Stimulated activated CD4-positive, alpha-beta T cell treated with anti-CD3 and anti-CD28 coated beads, Interleukin-1b, Interleukin-23, amount 100 ng/mL, for 48 hours (primary cell): ENCODE measurements around the gene WDR48.
A peak's percentile ranks its signal among the peaks of the same experiment; 100 is the strongest.

ENCODE experiments used
- DNase-seq: peaks from one replicate; pipeline ENCODE4 v3.0.0-alpha.2; 2020

The WDR48 gene

DNA sequence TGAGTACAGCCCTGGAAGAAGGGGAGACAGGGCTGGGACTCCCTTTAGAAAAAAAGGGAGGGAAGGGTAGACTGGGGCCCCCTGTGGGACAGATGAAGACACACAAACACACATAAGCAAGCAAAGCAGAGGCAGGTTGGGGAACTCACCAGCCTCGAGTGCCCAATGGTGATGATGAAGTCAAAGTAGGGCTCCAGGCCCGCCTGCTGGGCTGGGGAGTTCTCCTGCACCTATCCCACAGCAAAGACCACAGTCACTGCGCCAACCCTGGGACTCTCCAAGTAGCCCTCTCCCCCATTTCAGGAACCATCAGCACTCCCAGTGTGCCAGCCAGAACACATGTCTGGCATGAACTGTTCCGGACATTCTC is 51.5 kb downstream of the WDR48 start:
- no peak for DNase-seq

DNA sequence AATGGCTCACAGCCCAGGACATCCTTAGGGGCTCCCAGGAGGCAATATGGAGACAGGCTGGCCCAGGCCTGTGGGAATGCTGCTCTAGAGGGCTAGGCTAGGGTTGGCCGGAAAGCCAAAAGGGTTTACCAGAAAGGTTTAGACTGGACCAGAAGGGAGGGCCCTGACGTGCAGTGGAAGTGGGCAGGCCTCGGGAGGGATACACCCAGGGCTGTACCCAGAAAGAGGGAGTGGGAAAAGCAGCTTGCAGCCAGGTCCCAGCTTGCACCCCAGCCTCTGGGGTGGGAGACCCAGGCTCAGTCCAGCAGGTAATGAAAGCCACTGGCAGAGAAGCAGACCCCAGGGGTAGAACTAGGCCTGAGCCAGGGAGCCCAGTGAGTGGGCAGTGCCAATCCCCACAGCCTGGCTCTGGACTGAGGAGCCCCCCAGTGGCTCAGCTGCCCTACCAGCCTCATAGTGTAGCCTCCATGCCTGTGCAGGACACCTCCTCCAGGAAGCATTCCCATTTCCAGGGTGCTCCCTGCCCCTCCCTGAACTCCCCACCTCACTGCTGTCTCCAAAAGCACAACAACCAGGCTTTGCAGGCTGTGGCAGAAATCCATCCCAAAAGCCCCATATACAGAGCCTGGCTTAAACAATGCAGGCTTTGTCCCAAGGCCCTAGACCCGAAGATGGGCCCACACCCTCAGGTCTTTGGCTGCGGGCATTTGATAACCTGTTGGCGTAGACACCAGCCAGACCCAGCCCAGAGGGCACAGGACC is 52.2 kb downstream of the WDR48 start:
- DNase-seq = no peak

DNA sequence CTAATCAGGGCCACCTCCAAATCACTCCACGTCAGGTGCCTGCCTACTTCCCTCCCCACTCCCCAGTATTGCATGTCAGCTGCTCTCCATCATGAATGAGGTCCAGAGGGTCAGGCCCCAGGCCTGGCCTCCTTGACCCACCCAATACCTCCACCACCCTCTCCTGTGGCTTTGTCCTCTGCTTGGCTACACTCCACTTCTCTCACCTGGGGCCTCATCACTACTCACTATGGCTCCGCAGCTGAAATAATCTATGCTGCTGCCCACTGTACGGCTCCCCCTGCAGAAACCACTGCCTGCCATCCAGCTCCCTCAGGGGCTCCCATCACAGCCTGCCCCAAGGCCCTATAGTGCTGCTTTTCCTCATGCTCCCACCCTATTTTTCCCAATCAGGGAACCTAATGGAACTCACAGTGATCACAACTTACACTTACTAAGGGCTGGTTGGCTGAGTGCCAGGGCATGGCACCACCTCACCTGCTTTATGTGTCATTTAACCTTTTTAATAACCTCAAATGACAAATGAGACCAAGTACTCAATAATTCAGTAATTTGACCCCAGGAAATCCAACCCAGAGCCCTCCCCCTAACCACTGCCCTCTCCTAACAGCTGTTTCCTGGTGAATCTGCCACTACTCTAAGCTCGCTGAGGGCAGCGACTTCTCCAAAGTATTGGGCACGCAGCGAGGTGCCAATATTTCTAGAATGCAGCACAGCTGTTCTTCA is 53.3 kb downstream of the WDR48 start:
- no peak for DNase-seq

- DNase-seq = no peak
These were observed 53.9 kb downstream of the WDR48 start for GRCh38 chr3:39105687-39106063.

GRCh38 chr3:39106281-39106811 is 54.5 kb downstream of the WDR48 start:
- DNase-seq = no peak

GRCh38 chr3:39106851-39107387 is 55.1 kb downstream of the WDR48 start:
- no peak for DNase-seq

- peak; percentile 54 for DNase-seq
These were observed 55.8 kb downstream of the WDR48 start, which contains the start of the genes GORASP1 and TTC21A for GRCh38 chr3:39107388-39108199. Gene GORASP1, minus strand, starts transcription at chr3:39107627. Its CDS starts 86 bp downstream, at chr3:39107541. Gene TTC21A, plus strand, starts transcription at chr3:39107680. Its CDS starts 158 bp downstream, at chr3:39107838.

- no peak for DNase-seq
These were observed 56.4 kb downstream of the WDR48 start for GRCh38 chr3:39108200-39108710.

DNA sequence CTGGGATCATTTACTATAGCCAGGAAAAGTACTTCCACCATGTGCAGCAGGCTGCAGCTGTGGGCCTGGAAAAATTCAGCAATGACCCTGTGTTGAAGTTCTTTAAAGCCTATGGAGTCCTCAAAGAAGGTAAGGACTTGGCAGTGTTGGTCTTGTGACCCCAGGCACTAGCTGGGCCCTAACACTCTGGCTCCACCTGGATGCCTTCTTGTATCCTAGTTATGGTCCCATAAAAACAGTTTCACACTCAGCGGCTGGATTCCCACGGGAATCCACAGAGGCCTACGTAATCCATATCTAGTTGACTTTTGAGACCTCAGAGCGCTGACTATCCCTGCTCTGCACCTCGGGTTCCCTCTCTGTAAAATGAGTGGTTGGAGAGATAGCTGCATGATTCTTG is 57.3 kb downstream of the WDR48 start:
- DNase-seq = no peak

DNA sequence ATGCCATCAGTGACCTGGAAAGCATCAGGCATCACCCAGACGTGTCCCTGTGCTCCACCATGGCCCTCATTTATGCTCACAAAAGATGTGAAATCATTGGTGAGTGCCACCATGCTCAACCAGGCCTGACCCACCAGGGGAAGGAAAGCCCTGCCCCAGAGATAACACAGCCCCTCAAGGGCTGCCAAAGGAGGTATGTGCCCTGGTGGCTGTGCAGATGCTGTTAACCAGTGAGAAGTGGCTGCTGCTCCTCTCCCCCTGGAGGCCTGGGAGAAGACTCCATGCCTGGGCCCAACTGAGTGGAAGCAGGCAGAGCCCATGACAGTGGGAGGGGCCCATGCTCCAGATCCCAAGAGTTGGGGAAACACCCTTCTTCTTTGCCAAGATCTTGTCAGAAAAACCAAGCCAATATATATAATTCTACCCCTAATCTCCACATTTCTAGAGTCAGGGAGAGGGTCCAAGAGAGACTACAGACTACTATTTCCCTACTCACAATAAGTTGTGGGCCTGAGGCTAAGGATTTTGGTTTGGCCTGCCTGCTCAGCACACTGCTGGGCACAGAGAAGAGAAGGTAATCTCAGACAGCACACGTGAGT is 58.3 kb downstream of the WDR48 start:
- DNase-seq = no peak

DNA sequence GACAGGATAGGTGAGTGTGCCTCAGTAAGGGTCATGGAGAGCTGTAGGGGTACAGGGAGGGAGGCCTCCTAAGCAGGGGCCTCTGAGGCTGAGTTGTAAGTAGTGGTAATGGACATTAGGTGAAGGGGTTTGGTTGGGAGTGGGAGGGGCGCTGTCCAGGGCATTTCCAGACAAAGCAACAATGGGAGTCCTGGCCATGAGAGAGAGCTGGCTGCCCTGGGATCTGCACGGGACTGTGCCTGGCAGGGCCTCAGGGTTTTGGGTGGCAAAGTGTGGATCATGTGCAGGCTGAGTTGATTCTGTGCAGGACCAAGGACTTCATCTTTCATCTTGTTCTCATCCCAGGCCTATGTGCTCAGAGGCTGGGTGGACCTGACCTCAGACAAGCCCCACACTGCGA is 60.3 kb downstream of the WDR48 start:
- DNase-seq = no peak

DNA sequence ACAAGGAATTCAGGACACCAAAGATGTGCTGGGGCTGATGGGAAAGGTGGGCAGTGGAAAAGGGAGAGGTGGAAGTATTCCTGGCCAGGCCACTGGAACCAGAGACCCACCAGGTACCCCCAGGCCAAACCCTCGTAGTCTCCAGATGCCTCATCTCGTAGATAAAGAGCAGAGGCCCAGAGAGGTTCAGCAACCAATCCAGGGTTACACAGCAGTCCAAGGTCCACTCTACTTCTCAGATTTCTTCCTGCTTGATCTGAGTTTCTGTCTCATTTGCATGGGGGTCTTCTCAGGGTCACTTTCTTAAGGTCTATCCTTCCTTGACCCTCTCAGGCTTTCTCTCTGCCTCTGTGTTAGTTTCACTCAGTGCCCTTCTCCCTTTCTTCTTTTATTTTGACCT is 60.7 kb downstream of the WDR48 start:
- DNase-seq = no peak

DNA sequence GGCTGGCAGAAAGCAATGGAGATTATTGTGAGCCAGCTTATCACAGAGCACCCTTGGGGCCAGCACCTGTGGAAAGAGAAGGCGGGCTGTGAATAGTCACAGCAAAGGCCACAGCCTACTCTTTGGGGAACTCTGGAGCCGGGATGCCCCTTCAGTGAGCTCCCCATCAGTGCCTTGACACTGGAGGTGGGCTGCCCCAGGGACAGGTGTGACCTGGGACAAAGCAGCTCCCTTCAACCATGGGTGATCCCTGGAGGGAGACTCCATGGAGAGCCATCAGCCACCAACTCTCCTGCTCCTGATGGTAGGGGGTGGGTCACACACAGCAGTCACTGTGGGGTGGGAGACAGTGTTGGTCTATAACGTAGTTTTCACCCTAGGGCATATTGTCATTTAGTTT is 61.5 kb downstream of the WDR48 start:
- no peak for DNase-seq

GRCh38 chr3:39114456-39114855 is 62.6 kb downstream of the WDR48 start:
- no peak for DNase-seq

DNA sequence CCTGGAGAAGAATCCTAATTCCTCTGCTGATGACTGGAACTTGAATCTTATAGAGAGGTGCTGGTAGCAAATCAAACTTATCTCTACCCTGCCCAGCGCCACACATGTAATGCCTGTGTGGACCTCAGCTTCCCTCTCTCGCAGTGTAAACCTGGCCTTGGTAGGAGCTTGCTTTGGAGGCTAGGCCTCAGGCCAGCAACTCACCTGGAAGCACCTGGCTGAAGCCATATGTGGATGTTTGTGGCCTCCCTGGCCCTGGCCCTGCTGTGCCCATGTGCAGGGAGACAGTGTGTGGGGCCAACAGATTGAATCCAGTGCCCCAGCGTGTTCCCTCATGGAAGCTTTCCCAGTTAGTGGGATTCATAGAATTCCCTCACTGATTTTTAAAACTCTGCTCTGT is 64.1 kb downstream of the WDR48 start:
- no peak for DNase-seq

DNA sequence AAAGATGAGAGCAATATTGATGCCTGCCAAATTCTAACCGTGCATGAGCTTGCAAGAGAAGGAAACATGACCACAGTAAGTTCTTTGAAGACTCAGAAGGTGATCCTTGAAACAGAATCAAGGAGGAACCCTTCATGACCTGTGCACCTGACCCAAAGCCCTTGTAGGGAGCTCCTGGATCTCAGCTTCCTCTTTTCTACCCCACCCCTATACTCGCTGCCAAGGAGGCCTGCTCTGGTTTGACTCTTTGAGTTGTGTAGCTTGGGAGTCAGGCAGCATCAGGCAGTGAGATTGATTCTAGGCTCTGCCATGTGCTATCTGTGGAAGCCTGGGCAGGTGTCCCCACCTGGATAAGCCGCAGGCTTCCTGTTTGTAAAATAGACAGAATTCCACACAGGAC is 66.3 kb downstream of the WDR48 start:
- DNase-seq = no peak

DNA sequence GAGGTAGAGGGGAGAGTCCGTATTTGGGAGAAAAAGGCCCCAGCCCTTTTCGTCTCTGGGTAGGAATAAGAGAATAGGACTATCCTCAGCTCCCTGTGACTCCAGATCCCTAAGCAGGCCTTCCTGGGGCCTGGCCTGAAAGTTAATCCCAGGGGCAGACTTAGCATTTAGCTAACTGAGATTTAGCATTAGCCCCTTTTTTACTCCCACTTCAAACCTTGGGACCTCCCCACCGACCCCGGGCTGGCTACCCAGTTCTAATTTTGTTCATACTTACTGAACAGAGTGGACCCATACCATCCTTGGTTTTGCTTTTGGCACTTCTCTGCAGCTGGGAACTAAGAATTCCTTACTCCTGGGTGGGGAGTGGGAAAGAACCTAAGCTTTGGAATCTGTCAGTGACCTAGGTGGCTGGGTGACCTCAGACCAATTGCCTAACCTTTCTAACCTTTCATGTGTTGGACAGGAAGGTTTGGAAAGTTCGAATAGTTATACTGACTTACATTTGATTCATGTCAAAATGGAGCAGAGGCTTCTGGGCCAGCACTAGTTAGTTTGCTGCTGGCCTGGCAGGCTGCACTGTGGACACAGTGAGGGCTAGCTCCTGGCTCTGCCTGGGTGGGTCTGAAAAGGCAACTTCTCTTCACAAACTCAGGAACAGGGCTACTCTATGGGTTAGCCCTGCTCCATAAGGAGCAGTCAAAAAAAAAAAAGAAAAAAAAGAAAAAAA is 67.3 kb downstream of the WDR48 start:
- DNase-seq = no peak

DNA sequence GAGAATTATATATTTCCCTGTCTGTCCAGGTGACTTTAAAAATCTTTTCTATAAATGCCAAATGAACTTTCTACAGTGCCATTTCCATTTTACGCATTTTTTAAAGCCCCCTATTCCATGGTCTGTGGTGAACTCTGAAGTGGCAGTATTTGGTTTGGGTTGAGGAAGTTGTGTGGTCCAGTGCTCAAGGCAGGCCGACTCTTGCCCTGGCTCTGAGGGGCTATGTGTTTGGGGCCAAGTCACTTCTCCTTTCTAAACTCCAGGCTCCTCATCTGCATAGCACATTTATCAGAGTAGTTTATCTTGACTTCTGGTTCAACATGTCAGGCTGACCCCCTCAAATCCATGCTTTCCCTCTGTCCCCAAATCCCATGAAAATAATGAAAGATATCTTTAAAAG is 69.8 kb downstream of the WDR48 start:
- no peak for DNase-seq

DNA sequence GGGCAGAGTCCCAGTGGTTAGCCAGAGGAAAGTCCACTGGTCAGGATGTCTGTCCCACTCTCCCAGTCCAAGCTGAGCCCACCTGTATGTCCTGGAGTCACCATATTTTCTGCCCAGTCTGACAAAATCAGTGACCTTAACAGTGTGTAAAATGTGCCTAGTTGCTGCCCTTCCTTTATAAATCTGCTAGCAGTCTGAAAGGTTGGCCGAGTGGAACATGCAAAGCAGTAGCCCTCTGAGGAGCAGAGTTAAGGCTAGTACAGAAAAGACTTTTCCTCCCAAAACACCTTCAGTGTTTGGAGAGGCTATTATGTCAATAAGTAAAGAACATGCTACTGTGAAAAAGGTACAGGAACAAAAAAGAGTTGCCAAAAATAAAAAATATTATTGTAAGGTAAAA is 71.0 kb downstream of the WDR48 start:
- no peak for DNase-seq

GRCh38 chr3:39124876-39125840 is 73.3 kb downstream of the WDR48 start:
- no peak for DNase-seq
